GM18505 (cell line): ENCODE measurements around the gene GJA1.
"Not testable (repeated sequence)": the region's sequence is repeated elsewhere in the genome, so short reads cannot be mapped to it uniquely, and the experiment has no call there.

Experiments used
- ATAC-seq: cut with Tn5 transposase; IDR thresholded peaks from one replicate; pipeline ENCODE4 v1.9.1; 2021; ENCODE audit not compliant: unreplicated experiment
- POLR2A ChIP-seq: IDR thresholded peaks from 4 replicates; pipeline ENCODE4 v1.6.1; 2011; ENCODE audit warnings: borderline replicate concordance; ENCODE audit not compliant: insufficient read depth, insufficient read length; ENCODE audit errors: extremely low read depth

GJA1 gene

DNA sequence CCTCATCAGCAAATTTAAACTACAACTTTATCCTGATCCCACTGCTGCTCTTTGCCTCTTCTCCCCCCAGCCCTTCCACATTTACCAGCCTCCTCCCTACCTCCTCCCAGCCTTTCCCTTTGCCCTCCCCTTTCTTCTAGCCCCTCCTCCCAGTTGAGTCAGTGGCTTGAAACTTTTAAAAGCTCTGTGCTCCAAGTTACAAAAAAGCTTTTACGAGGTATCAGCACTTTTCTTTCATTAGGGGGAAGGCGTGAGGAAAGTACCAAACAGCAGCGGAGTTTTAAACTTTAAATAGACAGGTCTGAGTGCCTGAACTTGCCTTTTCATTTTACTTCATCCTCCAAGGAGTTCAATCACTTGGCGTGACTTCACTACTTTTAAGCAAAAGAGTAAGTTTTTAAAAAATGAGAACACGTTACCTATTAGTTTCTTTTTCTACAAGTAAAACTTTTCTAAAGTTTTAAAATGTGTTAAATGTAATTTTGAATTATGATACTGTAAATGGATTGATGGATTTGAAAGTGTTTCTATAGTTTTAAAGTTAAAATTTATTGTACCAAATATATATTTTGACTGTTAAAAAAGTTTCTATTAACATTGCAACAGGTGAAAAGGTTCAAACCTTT, at the start of gene GJA1:
GJA1 (plus strand) TSS at position 203 of the 626 bp plus-strand sequence. CDS start 11,202 bp downstream, outside the sequence.
- TF ChIP-seq POLR2A, result no peak
- no peak for ATAC-seq

DNA sequence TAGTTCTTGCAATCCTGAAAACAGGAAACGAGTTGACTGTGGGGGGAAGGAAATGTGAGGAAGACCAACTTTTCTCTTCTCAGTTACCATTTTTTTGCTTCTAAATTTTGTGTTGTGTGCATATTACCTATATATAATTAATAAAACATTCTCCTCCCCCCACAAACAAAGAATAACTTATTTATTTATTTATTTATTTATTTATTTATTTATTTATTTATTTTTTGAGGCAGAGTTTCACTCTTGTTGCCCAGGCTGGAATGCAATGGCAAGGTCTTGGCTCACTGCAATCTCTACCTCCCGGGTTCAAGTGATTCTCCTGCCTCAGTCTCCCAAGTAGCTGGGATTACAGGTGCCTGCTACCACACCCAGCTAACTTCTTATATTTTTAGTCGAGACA, 48.9 kb upstream of the GJA1 start:
- not testable (repeated sequence) for ATAC-seq

DNA sequence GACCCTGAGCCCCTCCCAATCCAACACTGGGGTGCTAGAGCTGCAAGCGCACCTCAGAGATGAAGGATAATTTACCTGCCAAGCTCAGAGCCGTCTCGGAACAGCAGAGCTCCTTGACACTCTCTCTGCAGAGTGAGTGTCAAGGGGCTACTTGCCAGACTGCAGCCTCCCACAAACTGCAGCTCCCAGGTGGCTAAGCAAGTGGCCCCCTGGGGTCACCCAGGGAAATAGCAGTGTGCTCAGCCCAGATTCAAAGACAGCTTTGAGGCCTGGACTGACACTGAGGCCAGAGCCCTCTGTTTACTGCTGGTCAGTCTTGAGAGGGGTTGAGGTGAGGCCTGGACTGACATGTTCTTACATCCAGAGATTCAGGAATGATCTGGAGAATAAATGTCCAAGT, 46.0 kb upstream of the GJA1 start:
- no peak for ATAC-seq
- no peak for TF ChIP-seq POLR2A

DNA sequence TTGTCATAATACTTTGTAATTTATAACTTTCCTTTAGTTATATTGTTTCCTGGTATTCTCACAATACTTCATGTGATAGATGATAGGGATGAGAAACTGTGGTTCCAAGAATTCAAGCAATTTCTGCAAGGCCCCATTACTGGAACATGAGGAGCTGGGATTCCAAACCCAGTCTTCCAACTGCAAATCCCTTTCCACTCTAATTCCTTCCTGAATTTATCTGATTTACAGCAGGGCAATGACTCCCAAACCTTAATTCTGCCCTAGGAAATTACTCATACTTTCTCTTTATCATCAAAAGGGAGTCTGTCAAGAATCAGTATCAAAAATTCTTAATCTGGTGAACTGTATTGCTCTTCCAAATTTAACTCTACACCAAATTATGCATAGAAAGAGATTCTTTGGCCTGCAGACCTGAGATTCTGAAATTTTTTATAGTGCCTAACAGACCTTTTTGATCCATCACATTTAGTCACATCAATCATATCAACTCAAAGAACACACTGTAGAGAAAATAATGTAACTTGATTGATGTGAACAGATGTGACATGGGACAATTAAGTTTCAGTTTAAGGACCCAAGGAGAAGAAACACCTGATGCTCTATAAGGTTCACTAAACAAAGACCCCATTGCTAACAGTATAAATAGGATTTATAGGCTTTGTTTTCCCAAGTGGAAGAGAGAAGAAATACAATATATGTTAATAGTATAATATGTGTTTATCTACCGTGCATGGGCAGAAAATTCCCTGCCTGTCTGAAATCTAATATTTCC, 41.5 kb upstream of the GJA1 start:
- TF ChIP-seq POLR2A, result no peak
- ATAC-seq, result no peak

DNA sequence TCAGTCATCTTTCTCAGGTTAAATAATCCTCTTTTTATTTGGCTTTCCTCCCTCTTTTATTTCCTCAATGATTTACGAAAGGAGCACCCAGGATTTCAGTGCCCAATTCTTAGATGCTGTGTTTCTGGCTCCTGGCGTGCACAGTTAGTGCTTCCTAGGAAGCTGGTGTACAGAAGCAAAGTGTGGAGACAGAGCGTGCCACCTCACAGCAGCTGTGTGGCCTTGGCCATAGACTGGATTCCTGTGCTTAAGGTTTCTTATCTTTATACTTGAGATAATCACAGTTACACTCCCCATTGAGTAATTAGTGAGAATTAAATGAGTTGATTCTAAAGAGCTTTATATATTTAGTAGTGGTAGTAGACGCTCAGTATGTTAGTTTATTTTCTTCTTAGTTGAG, 39.7 kb upstream of the GJA1 start:
- no peak for ATAC-seq
- TF ChIP-seq POLR2A, result no peak

DNA sequence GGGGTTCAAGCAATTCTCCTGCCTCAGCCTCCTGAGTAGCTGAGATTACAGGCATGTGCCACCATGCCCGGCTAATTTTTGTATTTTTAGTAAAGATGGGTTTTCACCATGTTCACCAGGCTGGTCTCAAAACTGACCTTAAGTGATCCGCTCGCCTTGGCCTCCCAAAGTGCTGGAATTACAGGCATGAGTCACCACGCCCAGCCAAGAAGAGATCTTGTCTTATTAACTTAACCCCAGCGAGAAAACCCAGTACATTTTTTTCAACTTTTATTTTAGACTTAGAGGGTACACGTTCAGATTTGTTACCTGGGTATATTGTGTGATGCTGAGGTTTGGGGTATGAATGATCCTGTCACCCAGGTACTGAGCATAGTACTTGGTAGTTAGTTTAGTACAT, 38.3 kb upstream of the GJA1 start:
- not testable (repeated sequence) for ATAC-seq

DNA sequence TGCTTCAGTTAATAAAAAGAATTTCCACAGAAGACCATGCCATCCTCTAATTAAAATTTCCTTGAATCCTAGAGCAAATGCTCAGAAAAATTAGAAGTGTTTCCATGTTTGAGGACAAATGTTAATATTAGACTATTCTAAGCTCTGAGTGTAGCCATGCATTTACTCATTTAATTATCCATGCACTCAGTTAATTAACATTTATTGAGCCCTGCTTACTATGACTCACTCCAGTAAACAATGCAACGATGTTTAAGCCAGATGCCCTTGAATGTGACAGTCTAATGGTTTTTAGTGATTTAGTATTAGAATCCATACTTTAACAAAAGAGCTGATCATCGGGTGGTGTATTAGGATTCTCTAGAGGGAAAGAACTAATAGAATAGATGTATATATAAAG, 37.3 kb upstream of the GJA1 start:
- ATAC-seq, result no peak
- no peak for TF ChIP-seq POLR2A

DNA sequence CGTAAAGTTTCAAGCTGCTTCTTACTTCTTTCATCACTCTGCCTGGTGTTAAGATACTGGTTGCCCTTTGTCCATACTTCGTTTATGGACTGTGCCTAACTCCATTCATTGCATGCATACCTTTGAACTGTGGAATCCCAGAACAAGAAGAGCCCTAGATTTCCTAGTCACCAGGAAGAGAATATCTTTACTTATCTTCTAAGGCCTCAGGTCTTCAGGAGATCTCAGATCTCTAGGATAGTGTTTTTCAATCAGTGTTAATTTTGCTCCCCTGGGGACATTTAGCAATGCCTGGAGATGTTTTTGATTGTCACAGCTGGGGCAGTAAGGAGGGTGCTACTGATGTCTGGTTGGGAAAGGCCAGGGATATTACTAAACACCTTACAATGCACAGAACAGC, 35.5 kb upstream of the GJA1 start:
- no peak for ATAC-seq
- no peak for TF ChIP-seq POLR2A

DNA sequence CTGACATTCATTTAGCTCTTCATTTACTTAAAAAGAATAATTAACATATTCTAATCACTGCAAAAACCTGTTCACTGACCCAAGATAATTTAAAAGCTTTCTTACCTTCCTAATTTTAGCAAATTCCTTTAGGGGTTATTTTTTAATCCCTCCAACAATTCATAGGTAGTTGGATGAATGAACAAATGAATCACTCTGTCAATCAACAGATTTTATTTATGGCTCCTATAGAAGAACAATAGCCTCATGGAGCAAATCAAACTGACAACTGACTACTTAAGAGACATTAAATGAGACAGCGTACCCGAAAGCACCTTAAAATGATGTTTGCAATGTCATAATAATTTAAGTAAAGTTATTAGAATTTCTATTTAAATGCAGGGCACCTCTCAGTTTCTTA, 31.5 kb upstream of the GJA1 start:
- no peak for TF ChIP-seq POLR2A
- no peak for ATAC-seq

DNA sequence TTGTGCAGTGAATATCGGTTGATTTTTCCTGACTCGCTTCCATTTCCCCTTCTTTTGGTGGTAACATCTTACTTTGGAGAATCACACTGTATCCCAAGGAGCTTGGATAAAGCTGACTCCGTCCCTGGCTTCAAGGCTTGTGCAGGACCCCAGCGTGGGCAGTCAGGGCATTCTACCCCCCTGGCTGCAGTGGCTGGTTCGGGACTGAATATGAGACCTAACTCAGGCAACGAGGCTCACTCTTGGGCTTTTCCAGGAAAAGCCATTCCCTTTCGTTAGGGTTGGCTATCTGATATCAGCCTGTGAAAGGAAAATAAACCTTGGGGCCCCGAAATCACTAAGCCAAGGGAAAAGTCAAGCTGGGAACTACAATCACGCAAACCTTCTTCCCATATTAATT, 30.1 kb upstream of the GJA1 start:
- no peak for ATAC-seq
- TF ChIP-seq POLR2A, result no peak

DNA sequence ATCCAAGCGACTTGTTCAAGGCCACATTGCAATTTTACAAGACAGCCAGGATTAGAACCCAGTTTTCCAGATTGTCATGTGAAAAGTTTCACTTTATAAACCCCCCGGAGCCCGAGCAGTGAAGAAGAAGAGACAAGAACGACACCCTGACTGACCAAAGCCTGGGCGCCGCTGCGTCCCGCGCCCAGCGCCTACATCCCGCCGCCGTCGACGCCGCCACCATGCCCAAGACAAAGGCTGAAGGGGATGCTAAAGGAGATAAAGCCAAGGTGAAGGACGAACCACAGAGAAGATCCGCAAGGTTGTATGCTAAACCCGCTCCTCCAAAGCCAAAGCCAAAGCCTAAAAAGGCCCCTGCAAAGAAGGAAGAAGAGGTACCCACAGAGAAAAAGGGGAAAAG, 27.1 kb upstream of the GJA1 start:
- no peak for TF ChIP-seq POLR2A
- no peak for ATAC-seq

DNA sequence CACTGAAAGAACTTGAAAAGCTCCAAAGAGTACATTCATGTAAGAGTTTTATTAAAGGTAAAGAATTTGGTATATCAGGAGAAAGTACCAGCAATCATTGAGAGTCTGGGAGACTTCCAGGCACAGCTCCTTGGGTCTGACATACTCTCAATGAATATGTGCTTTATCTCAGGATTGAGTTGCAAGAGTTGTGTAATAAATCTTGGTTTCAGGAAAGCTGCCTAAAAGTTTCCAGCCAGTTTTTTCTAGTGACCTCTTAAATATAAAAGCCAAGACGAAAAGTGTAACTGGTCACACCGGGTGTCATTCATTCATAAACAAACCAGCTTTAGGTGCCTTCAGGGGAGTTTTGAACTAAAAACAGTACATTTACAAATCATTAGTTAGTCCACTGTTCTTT, 21.6 kb upstream of the GJA1 start:
- TF ChIP-seq POLR2A, result no peak
- ATAC-seq, result no peak

DNA sequence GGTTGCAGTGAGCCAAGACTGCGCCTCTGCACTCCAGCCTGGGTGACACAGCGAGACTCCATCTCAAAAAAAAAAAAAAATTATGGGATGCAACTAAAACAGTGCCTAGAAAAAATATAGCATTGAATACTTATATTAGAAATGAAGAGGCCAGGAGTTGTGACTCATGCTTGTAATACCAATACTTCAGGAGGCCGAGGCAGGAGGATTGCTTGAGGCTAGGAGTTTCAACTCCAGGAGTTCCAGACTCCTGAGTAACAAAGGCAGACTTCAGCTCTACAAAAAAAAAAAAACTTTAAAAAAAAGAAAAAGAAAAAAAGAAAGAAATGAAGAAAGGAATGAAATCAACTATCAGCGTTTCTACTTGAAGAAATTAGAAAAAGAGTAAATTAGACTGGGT, 17.1 kb upstream of the GJA1 start:
- no peak for TF ChIP-seq POLR2A
- no peak for ATAC-seq

DNA sequence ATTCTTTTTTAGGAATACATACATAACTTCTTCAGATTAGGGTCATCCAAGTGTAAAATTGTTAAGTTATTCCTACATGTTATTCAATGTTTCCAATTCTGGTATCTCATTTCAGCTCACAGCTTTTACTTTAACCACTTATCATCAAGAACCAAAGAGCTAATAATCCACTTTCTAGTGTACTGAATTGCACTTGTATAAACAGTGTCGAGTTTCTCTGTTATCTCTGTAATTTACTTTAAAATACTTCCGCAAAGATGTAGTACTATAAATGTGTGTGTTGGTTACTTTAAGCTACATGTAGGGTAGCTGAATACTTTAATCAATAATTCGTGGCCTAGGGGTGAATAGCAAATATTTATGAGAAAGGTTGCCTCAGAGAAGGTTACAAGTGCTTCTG, 8.8 kb upstream of the GJA1 start:
- ATAC-seq, result no peak
- TF ChIP-seq POLR2A, result no peak
